H1 (cell line): ENCODE results near the gene SH3RF3. TPM values are rescaled to one million over a fixed set of nuclear protein-coding genes. Genes with fewer than 3 reads are reported as not detected.

ENCODE experiments used
- HDAC2 ChIP-seq, 2 experiments: fragments of 300-600 bp in 1 of 2; sonication (generic) in 1 of 2; IDR thresholded peaks; 2 replicates each; pipeline ENCODE4 v1.6.1; 2011 to 2012; ENCODE audit warnings: low read depth in 2 of 2, low read length in 2 of 2, mild to moderate bottlenecking in 2 of 2, moderate library complexity in 2 of 2, borderline replicate concordance in 1 of 2, inconsistent platforms in 1 of 2
- polyA plus RNA-seq, 7 experiments: library from polyadenylated mRNA; depleted of rRNA in 3 of 7; stranded (reverse) in 5 of 7; unstranded in 2 of 7; fragments of >200 nt in 5 of 7; fragments of 200-250 nt in 2 of 7; gene quantifications; 1 replicate in 5 of 7; 2 replicates in 1 of 7; 4 replicates in 1 of 7; pipeline versions ENCODE4 v1.2.1 to v1.2.3, GENCODE V29; 2011 to 2013; ENCODE audit warnings: missing spikeins in 2 of 7, mixed read lengths in 2 of 7
- total RNA-seq: library from RNA; stranded (reverse); fragmentation: NEBNext Ultra II Directional; extraction: Animal tissue kit (Norgen Biotek cat#: 25700); gene quantifications from 2 replicates; pipeline ENCODE4 v1.2.1, GENCODE V29; 2021

The SH3RF3 gene
- total and polyA plus RNA-seq, 2 of the 8 experiments (the other 6 are each of a cell fraction or from before 2014, with no cell fraction given) = 0.11 to 0.65 TPM

GRCh38 chr2:109370399-109371035, 241.5 kb downstream of the SH3RF3 start (continued):
- TF ChIP-seq HDAC2 (IDR thresholded peaks at IDR 0.05; ENCODE audit: borderline replicate concordance in 1 of 2, low read depth in 2 of 2, low read length in 2 of 2) = no peak
